CD4-positive, alpha-beta memory T cell (primary cell): ENCODE measurements around the gene ITGA3. TPM values are rescaled to one million over a fixed set of nuclear protein-coding genes. Genes with fewer than 3 reads are reported as not detected.

Source experiments
- polyA plus RNA-seq, 2 donors: library from polyadenylated mRNA; unstranded; fragments of 300-500 nt; fragmentation: Illumina TruSeq; gene quantifications; one replicate each; pipeline ENCODE4 v1.2.3, GENCODE V29; 2021
- total RNA-seq, 2 experiments: library from RNA; stranded (reverse); gene quantifications; one replicate each; pipeline ENCODE4 v1.2.3, GENCODE V29; 2021

The ITGA3 gene
- total and polyA plus RNA-seq, 4 experiments from 2014 or later: 1.6 to 16.3 (median 9.4) TPM

Other genes with a start within 250 kb of the ITGA3 start
- not detected for gene TAC4, start 208.0 kb upstream of the ITGA3 start, total RNA-seq
- gene TAC4, start 208.0 kb upstream of the ITGA3 start, polyA plus RNA-seq: not detected
- gene DLX4, start 86.9 kb upstream of the ITGA3 start, total RNA-seq: 1 to 10 TPM in 1 of 2 experiments, under 1 TPM in 1; 0.70 to 1.2 TPM
- gene DLX4, start 86.9 kb upstream of the ITGA3 start, polyA plus RNA-seq: under 1 TPM; 0.22 to 0.33 TPM
- not detected for gene DLX3, start 60.9 kb upstream of the ITGA3 start, total RNA-seq
- gene DLX3, start 60.9 kb upstream of the ITGA3 start, polyA plus RNA-seq: not detected
- 10 to 100 TPM; 39.1 to 40.6 TPM for gene PDK2, start 39.2 kb downstream of the ITGA3 start, total RNA-seq
- gene PDK2, start 39.2 kb downstream of the ITGA3 start, polyA plus RNA-seq: 10 to 100 TPM; 34.5 to 36.5 TPM
- 1 to 10 TPM; 1.2 to 1.3 TPM for gene SAMD14, start 74.0 kb downstream of the ITGA3 start, total RNA-seq
- gene SAMD14, start 74.0 kb downstream of the ITGA3 start, polyA plus RNA-seq: under 1 TPM; 0.16 to 0.19 TPM
- 10 to 100 TPM; 97.5 to 99.7 TPM for gene PPP1R9B, start 94.6 kb downstream of the ITGA3 start, total RNA-seq
- gene PPP1R9B, start 94.6 kb downstream of the ITGA3 start, polyA plus RNA-seq: 1 to 10 TPM in 1 of 2 donors, under 1 TPM in 1; 0.48 to 2.2 TPM
- not detected for gene SGCA, start 109.9 kb downstream of the ITGA3 start, total RNA-seq
- not detected for gene SGCA, start 109.9 kb downstream of the ITGA3 start, polyA plus RNA-seq
- gene COL1A1, start 145.5 kb downstream of the ITGA3 start, total RNA-seq: 1 to 10 TPM; 1.0 to 1.6 TPM
- gene COL1A1, start 145.5 kb downstream of the ITGA3 start, polyA plus RNA-seq: not detected
- not detected for gene TMEM92, start 218.4 kb downstream of the ITGA3 start, total RNA-seq
- not detected for gene TMEM92, start 218.4 kb downstream of the ITGA3 start, polyA plus RNA-seq